Upper lobe of left lung (tissue), 6 donors: Measurements from ENCODE around the gene PACS1. TPM values are rescaled to one million over a fixed set of nuclear protein-coding genes. Genes with fewer than 3 reads are reported as not detected.

Experiments
- ATAC-seq, 2 donors: fragments of 200-7000 bp; cut with Tn5 transposase; one replicate each; pipeline ENCODE4 v1.9.1; 2022; ENCODE audit warnings: mild to moderate bottlenecking in 2 of 2, moderate library complexity in 2 of 2; ENCODE audit not compliant: low FRiP score in 2 of 2
- DNase-seq, 2 donors: peaks; one replicate each; pipeline ENCODE4 v3.0.0-alpha.2; 2019 to 2020
- H3K27ac ChIP-seq, 4 donors: fragments of 200-600 bp; sonication (generic); one replicate each; pipeline ENCODE4 v1.5.1; 2016 to 2019
- H3K27me3 ChIP-seq, 4 donors: fragments of 200-600 bp; sonication (generic); one replicate each; pipeline ENCODE4 v1.5.1; 2017 to 2019
- H3K36me3 ChIP-seq, 4 donors: fragments of 200-600 bp; sonication (generic); one replicate each; pipeline ENCODE4 v1.5.1; 2016 to 2019
- H3K4me1 ChIP-seq, 4 donors: fragments of 200-600 bp; sonication (generic); one replicate each; pipeline ENCODE4 v1.5.1; 2018 to 2019
- H3K4me3 ChIP-seq, 4 donors: fragments of 200-600 bp; sonication (generic); one replicate each; pipeline ENCODE4 v1.5.1; 2017 to 2019; ENCODE audit warnings: mild to moderate bottlenecking in 2 of 4, moderate library complexity in 1 of 4
- H3K9me3 ChIP-seq, 4 donors: fragments of 200-600 bp; sonication (generic); one replicate each; pipeline ENCODE4 v1.5.1; 2018 to 2019
- CTCF ChIP-seq, 6 experiments: fragments of 450-650 bp in 4 of 6; fragments of 200-600 bp in 2 of 6; sonication (generic) in 2 of 6; IDR thresholded peaks; one replicate each; pipeline ENCODE4 v1.5.1; 2016 to 2019; ENCODE audit warnings: antibody characterized with exemption in 6 of 6
- EP300 ChIP-seq, 4 donors: sonication (generic); formaldehyde crosslinking; IDR thresholded peaks; one replicate each; pipeline ENCODE4 v1.5.1; 2017; ENCODE audit warnings: antibody characterized with exemption in 4 of 4, control low read depth in 2 of 4
- POLR2A ChIP-seq, 4 donors: fragments of 450-650 bp; IDR thresholded peaks; one replicate each; pipeline ENCODE4 v1.5.1; 2016 to 2017; ENCODE audit warnings: antibody characterized with exemption in 4 of 4, mild to moderate bottlenecking in 2 of 4
- POLR2AphosphoS5 ChIP-seq, 2 donors: sonication (generic); formaldehyde crosslinking; IDR thresholded peaks; one replicate each; pipeline ENCODE4 v1.5.1; 2017; ENCODE audit warnings: antibody characterized with exemption in 2 of 2
- WGBS, 2 donors: methylation state at CpG; one replicate each; pipeline ENCODE4 v1.1.5; 2017 to 2018; 5-methylcytosine and 5-hydroxymethylcytosine counted together
- total RNA-seq, 6 donors: library from RNA; depleted of rRNA in 4 of 6; stranded (reverse); fragments of >200 nt in 4 of 6; gene quantifications; one replicate each; pipeline versions ENCODE4 v1.1.0 to v1.2.1, GENCODE V29; 2016 to 2021
- donor health status: DM: no; HTN: no; CAD: no; lungs with moderate emphysema.
- donor health status: DM: no; HTN: yes; CAD: no; lungs with severe emphysema.

The PACS1 gene
- total RNA-seq, 6 donors from 2014 or later, result 39.8 to 123 (median 51.1) TPM

GRCh38 chr11:66178183-66178582, 108.1 kb downstream of the PACS1 start:
- peaks cover 0 to 9% (median 5%) of the 10 kb centered on the region in 4 donors for H3K4me1 ChIP-seq
- no peak for ATAC-seq
- H3K4me3 ChIP-seq, result no peak overlapping the region
- H3K27me3 ChIP-seq, result no peaks in the 10 kb centered on the region
- H3K27ac ChIP-seq, result no peak overlapping the region
- DNase-seq, result no peak
- no peaks in the 10 kb centered on the region for H3K9me3 ChIP-seq
- no peak for TF ChIP-seq CTCF (IDR thresholded peaks at IDR 0.05)
- TF ChIP-seq EP300 (IDR thresholded peaks at IDR 0.05), result no peak
- TF ChIP-seq POLR2AphosphoS5 (IDR thresholded peaks at IDR 0.05), result no peak
- TF ChIP-seq POLR2A (IDR thresholded peaks at IDR 0.05), result no peak
- 97 to 99% methylated on average over 2 of the region's 2 CpGs for WGBS, 2 donors
- no peaks in the 10 kb centered on the region for H3K36me3 ChIP-seq

GRCh38 chr11:66178871-66179270, 108.8 kb downstream of the PACS1 start:
- H3K27ac ChIP-seq, result no peak overlapping the region
- H3K27me3 ChIP-seq, result no peaks in the 10 kb centered on the region
- H3K9me3 ChIP-seq, result no peaks in the 10 kb centered on the region
- TF ChIP-seq POLR2AphosphoS5 (IDR thresholded peaks at IDR 0.05), result no peak
- TF ChIP-seq CTCF (IDR thresholded peaks at IDR 0.05), result no peak
- TF ChIP-seq EP300 (IDR thresholded peaks at IDR 0.05), result no peak
- no peak for TF ChIP-seq POLR2A (IDR thresholded peaks at IDR 0.05)
- peaks cover 0 to 9% (median 5%) of the 10 kb centered on the region in 4 donors for H3K4me1 ChIP-seq
- ATAC-seq (no peak), DNase-seq (no peak)
- H3K36me3 ChIP-seq, result no peaks in the 10 kb centered on the region
- no peak overlapping the region for H3K4me3 ChIP-seq

GRCh38 chr11:66181632-66182315, 111.7 kb downstream of the PACS1 start:
- no peak for ATAC-seq
- no peaks in the 10 kb centered on the region for H3K27me3 ChIP-seq
- no peak for DNase-seq
- no peak overlapping the region for H3K4me3 ChIP-seq
- TF ChIP-seq EP300 (IDR thresholded peaks at IDR 0.05) (no peak), POLR2A (IDR thresholded peaks at IDR 0.05) (no peak), CTCF (IDR thresholded peaks at IDR 0.05) (no peak), POLR2AphosphoS5 (IDR thresholded peaks at IDR 0.05) (no peak)
- peaks cover 0 to 9% (median 5%) of the 10 kb centered on the region in 4 donors for H3K4me1 ChIP-seq
- H3K9me3 ChIP-seq, result no peaks in the 10 kb centered on the region
- H3K36me3 ChIP-seq, result no peaks in the 10 kb centered on the region
- WGBS, 2 donors, result 70 to 78% methylated on average over 2 of the region's 2 CpGs
- no peak overlapping the region for H3K27ac ChIP-seq

GRCh38 chr11:66183494-66184048, 113.5 kb downstream of the PACS1 start:
- Histone ChIP-seq H3K9me3 (no peaks in the 10 kb centered on the region), H3K4me3 (no peak overlapping the region), H3K4me1 (peaks cover 0 to 9% (median 5%) of the 10 kb centered on the region in 4 donors), H3K27ac (no peak overlapping the region), H3K27me3 (no peaks in the 10 kb centered on the region), H3K36me3 (no peaks in the 10 kb centered on the region)
- DNase-seq, result no peak
- no peak for ATAC-seq
- no peak for TF ChIP-seq CTCF (IDR thresholded peaks at IDR 0.05)
- TF ChIP-seq POLR2AphosphoS5 (IDR thresholded peaks at IDR 0.05), result no peak
- TF ChIP-seq POLR2A (IDR thresholded peaks at IDR 0.05), result no peak
- no peak for TF ChIP-seq EP300 (IDR thresholded peaks at IDR 0.05)
- WGBS, 2 donors, result 88 to 95% methylated on average over 3 of the region's 3 CpGs

- WGBS, 2 donors, result 89 to 95% methylated on average over 4 of the region's 4 CpGs
- H3K4me1 ChIP-seq, result peaks cover 0 to 9% (median 5%) of the 10 kb centered on the region in 4 donors
- H3K27me3 ChIP-seq, result no peaks in the 10 kb centered on the region
- H3K9me3 ChIP-seq, result no peaks in the 10 kb centered on the region
- TF ChIP-seq CTCF (IDR thresholded peaks at IDR 0.05), result no peak
- no peak for TF ChIP-seq POLR2A (IDR thresholded peaks at IDR 0.05)
- no peak for TF ChIP-seq EP300 (IDR thresholded peaks at IDR 0.05)
- TF ChIP-seq POLR2AphosphoS5 (IDR thresholded peaks at IDR 0.05), result no peak
- ATAC-seq (no peak), DNase-seq (no peak)
- no peak overlapping the region for H3K27ac ChIP-seq
- no peak overlapping the region for H3K4me3 ChIP-seq
- no peaks in the 10 kb centered on the region for H3K36me3 ChIP-seq
Observed at GRCh38 chr11:66184728-66185127, 114.7 kb downstream of the PACS1 start.
